DOHH2 (cell line): Measurements from ENCODE around the gene CCDC30.

Source experiments
- CTCF ChIP-seq: fragments of 200-600 bp; sonication (generic); IDR thresholded peaks from one replicate; pipeline ENCODE4 v1.5.1; 2014; ENCODE audit warnings: antibody characterized with exemption, mild to moderate bottlenecking, low read depth, low read length; ENCODE audit not compliant: poor library complexity, severe bottlenecking
- EZH2phosphoT487 ChIP-seq: fragments of 200-600 bp; sonication (generic); IDR thresholded peaks from 2 replicates; pipeline ENCODE4 v1.6.1; 2017; ENCODE audit warnings: borderline replicate concordance, mild to moderate bottlenecking, antibody characterized with exemption, low read length, moderate library complexity, mixed read lengths

- TF ChIP-seq CTCF, result no peak
- TF ChIP-seq EZH2phosphoT487, result no peak
Measured at GRCh38 chr1:42533101-42533863, 70.2 kb downstream of the CCDC30 start.
